BE2C (cell line): ENCODE results near the gene VPS35L.

Source experiments
- DNase-seq: peaks from one replicate; pipeline ENCODE4 v3.0.0-alpha.2; 2020
- H3K27me3 ChIP-seq: fragments of 250-450 bp; sonication (Bioruptor Pico); 2 replicates; pipeline ENCODE4 v1.5.1; 2020; ENCODE audit warnings: mild to moderate bottlenecking
- H3K36me3 ChIP-seq: fragments of 250-450 bp; sonication (Bioruptor Pico); 2 replicates; pipeline ENCODE4 v1.5.1; 2020; ENCODE audit warnings: mild to moderate bottlenecking
- H3K4me1 ChIP-seq: fragments of 250-450 bp; sonication (Bioruptor Pico); 2 replicates; pipeline ENCODE4 v1.5.1; 2020
- H3K4me3 ChIP-seq: 2 replicates; pipeline ENCODE4 v1.5.1; 2011; ENCODE audit warnings: low read depth, low read length
- H3K9me3 ChIP-seq: fragments of 250-450 bp; sonication (Bioruptor Pico); 2 replicates; pipeline ENCODE4 v1.5.1; 2020
- CTCF ChIP-seq: IDR thresholded peaks from 2 replicates; pipeline ENCODE4 v1.5.1; 2012; ENCODE audit warnings: mild to moderate bottlenecking, low read depth, low read length

VPS35L gene

GRCh38 chr16:19522397-19522732 lies 33.1 kb upstream of the VPS35L start:
- peak overlapping the region; percentile 92 for H3K4me3 ChIP-seq
- H3K27me3 ChIP-seq, result no peaks in the 10 kb centered on the region
- H3K9me3 ChIP-seq, result no peaks in the 10 kb centered on the region
- no peak for DNase-seq
- no peak for TF ChIP-seq CTCF
- H3K36me3 ChIP-seq, result no peaks in the 10 kb centered on the region
- H3K4me1 ChIP-seq, result peaks cover 4% of the 10 kb centered on the region

- no peaks in the 10 kb centered on the region for H3K27me3 ChIP-seq
- TF ChIP-seq CTCF, result no peak
- peaks cover under 1% of the 10 kb centered on the region for H3K36me3 ChIP-seq
- H3K4me1 ChIP-seq, result peaks cover 3% of the 10 kb centered on the region
- H3K4me3 ChIP-seq, result no peak overlapping the region
- no peak for DNase-seq
- H3K9me3 ChIP-seq, result no peaks in the 10 kb centered on the region
These were observed 32.7 kb upstream of the VPS35L start for GRCh38 chr16:19522760-19523159.

GRCh38 chr16:19523184-19523558 lies 32.3 kb upstream of the VPS35L start:
- DNase-seq, result no peak
- Histone ChIP-seq H3K4me1 (peaks cover 3% of the 10 kb centered on the region), H3K9me3 (no peaks in the 10 kb centered on the region), H3K36me3 (peaks cover 4% of the 10 kb centered on the region), H3K27me3 (no peaks in the 10 kb centered on the region), H3K4me3 (peak overlapping the region; percentile 97)
- no peak for TF ChIP-seq CTCF

GRCh38 chr16:19523559-19524355 lies 31.7 kb upstream of the VPS35L start, which contains the start of gene CCP110:
Gene CCP110 (plus strand): TSS chr16:19523942. CDS start chr16:19527882, 3,940 bp downstream.
- H3K4me1 ChIP-seq, result peaks cover 3% of the 10 kb centered on the region; the same call in 1 of the 2 replicates
- peaks cover 10% of the 10 kb centered on the region for H3K36me3 ChIP-seq
- peak; percentile 98 for DNase-seq
- H3K4me3 ChIP-seq, result peak within 1 kb of the TSS; percentile 97
- no peaks in the 10 kb centered on the region for H3K27me3 ChIP-seq
- no peaks in the 10 kb centered on the region for H3K9me3 ChIP-seq
- no peak for TF ChIP-seq CTCF

- no peaks in the 10 kb centered on the region for H3K27me3 ChIP-seq
- peaks cover 15% of the 10 kb centered on the region for H3K36me3 ChIP-seq
- no peaks in the 10 kb centered on the region for H3K9me3 ChIP-seq
- peak overlapping the region; percentile 97 for H3K4me3 ChIP-seq
- no peak for DNase-seq
- peaks cover 3% of the 10 kb centered on the region; the same call in 1 of the 2 replicates for H3K4me1 ChIP-seq
- no peak for TF ChIP-seq CTCF
These were observed 31.2 kb upstream of the VPS35L start for GRCh38 chr16:19524356-19524615.

- H3K27me3 ChIP-seq, result no peaks in the 10 kb centered on the region
- no peaks in the 10 kb centered on the region for H3K9me3 ChIP-seq
- TF ChIP-seq CTCF, result no peak
- peaks cover 20% of the 10 kb centered on the region for H3K36me3 ChIP-seq
- DNase-seq, result no peak
- peak overlapping the region; percentile 97 for H3K4me3 ChIP-seq
- H3K4me1 ChIP-seq, result peaks cover 3% of the 10 kb centered on the region; the same call in 1 of the 2 replicates
These were observed 30.7 kb upstream of the VPS35L start for GRCh38 chr16:19524616-19525384.
